HUDEP-2 (cell line): ENCODE data around the gene ANTXRL.
A peak's percentile ranks its signal among the peaks of the same experiment; 100 is the strongest.
"Not testable (repeated sequence)": the region's sequence is repeated elsewhere in the genome, so short reads cannot be mapped to it uniquely, and the experiment has no call there.

Experiments
- DNase-seq, 76 experiments: peaks; one replicate each; lab custom pipeline; 2025; ENCODE audit not compliant: unreplicated experiment in 76 of 76; lab: John Stamatoyannopoulos, UW

ANTXRL gene

DNA sequence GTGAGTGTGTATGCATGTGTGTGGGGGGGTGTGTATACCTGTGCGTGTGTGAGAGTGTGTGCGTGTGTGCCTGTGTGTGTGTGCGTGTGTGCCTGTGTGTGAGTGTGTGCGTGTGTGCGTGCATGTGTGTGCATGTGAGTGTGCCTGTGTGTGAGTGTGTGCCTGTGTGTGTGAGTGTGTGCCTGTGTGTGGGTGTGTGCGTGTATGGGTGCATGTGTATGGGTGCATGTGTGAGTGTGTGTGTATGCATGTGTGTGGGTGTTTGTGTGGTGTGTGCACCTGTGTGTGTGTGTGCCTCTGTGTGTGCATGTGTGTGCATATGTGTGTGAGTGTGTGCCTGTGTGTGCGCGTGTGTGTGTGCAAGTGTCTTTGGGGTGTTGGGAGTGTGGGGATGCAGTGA lies 6.4 kb downstream of the ANTXRL start:
- no peak for DNase-seq

DNA sequence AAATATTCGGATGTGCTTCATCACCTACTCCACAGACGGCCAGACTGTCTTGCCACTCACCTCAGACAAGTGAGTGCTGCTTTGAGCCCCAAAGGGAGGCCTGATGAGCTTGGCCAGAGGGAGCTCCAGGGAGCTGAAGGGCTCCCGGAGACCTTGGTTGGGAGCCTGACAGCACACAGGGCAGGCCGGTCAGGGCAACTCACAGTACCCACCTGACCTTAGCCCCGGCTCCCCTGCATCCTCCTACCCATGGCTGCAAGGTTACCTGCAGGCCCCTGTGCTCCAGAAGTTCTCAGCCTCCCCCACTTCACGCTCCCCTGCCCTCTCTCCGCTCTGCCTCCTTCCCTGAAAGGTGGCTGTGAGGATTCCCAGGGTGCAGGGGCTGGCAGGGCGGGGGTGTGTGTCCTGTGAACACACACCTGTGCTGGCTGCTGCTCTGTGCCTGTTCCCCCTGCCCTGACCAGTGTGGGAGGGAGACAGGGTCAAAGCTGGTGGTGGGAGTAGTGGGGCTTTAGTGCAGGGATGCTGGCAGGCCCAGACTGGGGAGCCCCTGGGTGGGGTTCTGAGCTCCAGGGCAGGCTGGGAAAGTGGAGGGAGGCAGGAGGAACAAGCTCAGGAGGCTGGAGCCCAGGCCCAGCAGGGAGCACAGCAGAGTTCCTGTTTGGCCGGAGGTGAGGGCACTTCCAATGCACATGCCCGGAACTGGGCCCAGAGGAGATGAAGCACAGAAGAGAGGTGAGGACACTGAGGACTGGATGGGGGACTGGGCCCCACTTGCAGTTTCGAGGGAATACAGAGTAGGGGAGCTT lies 7.2 kb downstream of the ANTXRL start:
- DNase-seq = no peak

DNA sequence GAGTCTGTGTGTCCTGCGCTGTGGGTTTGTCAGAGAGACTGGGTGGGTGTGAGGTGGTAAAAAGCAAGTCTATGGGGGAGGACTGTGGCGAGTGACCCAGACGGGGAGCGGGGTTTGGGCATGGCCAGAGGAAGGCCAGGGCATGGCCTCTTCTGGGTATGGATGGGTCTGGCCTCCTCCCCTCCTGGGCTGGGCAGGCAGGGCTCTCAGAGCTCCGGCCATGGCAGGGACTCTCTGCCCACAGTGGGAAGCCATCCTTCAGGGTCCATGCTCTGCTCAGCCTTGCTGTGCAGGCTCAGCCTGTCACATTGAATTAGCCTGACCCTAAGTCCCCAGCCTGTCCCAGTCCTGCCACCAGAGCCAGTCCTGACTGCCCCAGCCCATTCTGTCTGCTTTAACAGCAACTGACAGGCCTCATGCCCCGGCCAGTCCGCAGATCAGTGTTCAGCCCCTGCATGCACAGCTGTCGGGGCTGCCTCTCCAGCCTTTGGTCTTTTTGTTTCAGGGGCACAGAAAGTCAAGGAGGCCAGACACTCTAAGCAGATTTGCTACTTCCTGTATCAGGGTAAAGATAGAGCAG lies 7.9 kb downstream of the ANTXRL start:
- DNase-seq = no peak

DNA sequence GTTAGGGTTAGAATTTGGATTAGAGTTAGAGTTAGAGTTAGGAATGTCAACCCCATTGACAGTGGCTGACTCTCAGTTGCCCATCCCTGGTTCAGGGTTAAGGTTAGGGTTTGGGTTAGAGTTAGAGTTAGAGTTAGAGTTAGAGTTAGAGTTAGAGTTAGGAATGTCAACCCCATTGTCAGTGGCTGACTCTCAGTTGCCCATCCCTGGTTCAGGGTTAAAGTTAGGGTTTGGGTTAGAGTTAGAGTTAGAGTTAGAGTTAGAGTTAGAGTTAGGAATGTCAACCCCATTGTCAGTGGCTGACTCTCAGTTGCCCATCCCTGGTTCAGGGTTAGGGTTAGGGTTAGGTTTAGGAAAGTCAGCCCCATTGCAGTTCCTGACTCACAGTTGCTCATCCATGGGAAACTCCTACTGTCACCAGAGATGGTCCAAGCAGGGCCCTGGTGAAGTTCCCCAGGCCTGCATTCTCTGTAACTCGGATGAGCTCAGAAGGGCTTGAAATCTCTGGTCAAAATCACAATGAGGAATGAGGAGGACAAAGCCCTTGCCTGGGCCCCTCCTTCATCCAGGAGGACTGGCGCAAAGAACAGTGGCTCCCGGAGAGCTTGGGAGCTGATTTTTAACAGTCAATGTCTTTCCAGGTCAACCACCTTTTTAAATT lies 8.7 kb downstream of the ANTXRL start:
- not testable (repeated sequence) for DNase-seq

DNA sequence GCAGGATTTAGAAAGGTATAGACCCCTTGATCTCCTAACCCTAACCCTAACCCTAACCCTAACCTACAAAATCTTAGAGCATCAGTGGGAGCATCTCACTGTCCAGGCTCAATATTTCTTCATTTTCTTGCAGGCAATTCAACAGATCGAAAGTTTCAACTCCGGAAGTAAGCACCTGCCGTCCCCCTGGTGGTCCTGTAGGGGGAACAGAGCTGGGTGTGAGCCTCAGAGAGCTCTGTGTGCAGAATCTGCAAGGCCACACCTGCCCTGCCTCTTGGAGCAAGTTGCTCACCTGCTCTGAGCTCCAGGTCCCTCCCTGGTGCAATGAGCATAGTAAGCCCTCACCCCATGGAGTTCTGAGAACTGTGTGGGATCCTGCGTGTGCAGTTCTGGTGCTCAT lies 9.3 kb downstream of the ANTXRL start:
- not testable (repeated sequence) for DNase-seq

DNA sequence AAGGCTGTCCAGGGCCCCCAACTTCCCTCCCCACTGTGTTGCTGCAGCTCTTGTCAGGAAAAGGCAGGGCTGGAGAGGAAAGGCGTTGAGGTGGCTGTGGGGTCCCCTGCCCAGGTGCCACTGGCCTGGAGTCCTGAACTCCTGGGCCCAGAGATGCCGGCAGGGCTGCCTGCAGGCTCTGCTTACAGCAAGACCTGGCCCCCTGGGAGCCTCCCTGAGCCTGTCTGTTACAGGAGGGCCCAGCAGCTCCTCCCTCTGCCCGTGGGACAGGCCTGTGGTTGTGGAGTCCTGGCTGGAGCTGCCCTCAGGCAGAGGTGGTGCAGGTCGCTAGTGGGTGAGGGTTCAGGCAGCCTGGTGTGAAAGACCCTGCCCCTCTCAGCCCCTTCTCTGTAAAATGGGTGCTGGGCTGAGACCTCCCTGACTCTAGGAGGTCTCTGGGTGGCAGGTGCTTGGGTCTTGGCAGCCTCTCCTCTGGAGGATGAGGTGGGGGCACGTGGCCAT lies 9.9 kb downstream of the ANTXRL start:
- DNase-seq = no peak

DNA sequence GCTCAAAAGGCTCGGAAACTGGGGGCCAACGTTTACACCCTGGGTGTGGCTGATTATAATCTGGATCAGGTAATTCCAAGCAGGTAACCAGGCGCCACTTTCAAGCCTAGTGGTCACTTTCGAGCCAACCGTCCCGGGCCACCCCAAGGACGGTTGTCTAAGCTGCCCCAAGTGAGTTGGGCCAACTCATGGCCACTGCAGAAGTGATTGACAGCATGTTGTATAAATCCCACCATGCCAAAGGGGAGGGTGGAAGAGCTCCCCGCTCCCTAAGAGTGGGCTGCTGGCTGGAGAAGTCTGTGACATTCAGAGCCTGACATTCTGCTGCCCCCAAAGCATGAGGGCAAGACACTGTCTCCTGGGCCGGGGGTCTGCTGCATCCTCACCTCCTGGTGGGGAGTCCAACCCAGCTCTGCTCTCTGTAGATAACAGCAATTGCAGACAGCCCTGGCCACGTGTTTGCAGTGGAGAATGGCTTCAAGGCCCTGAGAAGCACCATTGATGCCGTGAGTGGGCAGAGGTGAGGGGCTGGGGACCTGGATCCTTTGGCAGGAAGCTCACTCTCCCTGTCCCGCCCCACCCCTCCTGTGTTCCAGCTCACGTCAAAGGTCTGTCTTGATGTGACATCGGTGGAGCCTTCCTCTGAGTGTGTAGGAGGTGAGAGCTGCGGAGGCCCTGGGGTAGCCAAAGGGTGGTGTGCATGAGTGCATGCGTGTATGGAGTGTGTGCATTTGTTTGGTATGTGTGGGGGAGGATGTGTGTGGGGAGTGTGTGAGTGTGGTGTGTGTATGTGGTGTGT lies 10.8 kb downstream of the ANTXRL start:
- peak in 1 of 76 experiments; percentile 6 for DNase-seq

DNA sequence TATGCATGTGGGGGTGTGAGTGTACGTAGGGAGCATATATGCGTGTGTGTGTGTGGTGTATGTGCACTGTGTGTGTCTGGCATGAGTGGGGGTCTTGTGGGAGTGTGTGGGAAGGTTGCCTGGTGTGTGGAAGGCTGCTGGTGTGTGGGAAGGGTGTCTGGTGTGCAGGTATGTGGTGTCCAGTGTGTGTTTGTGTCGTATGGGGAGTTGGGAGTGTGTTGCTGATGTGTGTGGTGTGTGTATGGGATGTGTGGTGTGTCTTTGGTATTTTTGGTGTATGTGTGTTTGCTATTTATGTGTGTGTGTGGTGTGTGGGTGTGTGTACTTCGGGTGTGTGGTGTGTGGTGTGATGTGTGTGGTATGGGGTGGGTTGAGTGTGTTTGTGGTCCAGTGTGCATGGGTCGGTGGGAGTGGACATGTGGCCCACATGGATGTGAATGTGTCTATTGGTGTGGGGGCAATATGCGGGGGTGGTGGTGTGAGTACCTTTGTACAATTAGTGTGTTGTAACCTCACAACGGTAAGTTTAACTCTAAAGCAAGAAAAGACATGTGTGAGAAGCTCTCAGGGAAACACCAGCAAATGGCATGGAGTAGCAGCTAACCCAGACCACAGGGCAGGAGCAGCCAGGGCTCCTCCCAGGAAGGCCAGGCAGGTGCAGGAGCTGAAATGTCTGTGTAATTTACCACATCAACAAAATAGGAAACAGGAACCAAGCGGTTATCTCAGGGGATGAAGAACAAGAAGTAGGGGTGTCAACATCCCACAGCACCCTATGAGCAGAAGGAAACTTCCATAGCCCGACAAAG lies 11.9 kb downstream of the ANTXRL start:
- DNase-seq = no peak

DNA sequence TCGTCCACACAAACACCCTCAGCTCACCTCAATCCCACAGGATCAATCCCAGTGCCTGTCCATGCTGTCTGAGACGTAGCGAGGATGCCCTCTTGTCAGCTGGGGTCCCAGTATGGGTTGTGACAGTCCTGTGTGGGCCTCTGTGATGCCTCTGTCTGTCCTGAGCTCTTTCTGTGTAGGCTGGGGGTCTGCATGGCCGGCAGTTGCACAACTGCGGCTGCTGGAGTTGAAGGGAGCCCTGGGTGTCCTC lies 12.4 kb downstream of the ANTXRL start:
- no peak for DNase-seq

DNA sequence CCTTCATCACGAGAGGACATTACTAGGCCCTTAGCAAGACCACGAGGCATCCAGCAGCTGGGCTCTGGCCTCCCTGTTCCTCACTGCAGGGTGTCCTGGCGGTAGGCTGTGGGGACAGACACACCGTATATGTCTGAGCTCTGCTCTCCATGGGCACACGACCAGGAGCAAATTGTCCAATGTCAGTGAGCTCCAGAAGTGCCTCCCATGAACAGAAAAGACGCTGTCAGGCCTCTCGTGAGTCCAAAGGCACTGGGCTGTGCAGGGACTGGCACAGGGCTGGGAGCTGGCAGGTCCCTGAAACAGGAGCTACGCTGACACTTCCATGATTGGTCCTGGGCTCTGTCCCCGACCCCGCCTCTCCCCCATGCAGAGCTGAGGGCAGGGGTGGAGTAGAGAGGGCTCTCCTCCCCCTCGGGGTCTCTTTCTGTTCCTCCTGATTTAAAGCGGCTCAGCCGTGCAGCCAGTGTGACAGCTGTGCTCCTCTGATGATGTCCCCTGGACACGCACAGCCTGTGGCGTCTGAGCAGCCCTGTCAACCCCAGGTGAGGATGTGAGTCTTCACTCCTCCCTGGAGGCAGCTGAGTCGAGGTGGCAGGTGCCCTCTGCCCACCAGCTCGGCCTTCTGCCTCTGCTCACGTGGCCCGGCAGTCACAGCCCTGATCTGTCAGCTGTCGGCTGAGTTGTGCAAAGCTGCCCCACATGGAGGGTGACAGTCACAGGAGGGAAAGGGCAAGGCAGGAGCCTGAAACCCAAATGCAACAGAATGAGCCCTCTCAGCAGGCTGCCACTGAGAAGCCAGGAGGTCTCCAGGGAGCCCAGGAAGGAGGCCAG lies 13.0 kb downstream of the ANTXRL start:
- no peak for DNase-seq

DNA sequence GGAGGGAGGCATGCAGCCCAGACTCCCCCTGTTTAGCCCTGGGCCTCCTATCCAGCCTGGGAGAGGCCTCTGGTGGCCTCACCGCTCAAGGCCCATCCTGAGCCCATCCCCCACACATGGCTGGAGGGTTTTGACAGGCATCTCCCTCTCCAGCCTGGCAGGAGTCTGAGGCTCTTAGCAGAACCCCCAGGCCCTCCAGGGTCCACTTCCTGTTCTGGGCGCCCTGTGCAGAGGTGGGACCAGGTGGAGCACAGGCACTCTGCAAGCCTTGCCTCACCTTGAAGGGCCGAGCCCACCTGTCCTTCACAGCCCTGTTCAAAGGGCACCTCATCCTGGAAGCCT lies 13.5 kb downstream of the ANTXRL start:
- DNase-seq = not testable (repeated sequence)

DNA sequence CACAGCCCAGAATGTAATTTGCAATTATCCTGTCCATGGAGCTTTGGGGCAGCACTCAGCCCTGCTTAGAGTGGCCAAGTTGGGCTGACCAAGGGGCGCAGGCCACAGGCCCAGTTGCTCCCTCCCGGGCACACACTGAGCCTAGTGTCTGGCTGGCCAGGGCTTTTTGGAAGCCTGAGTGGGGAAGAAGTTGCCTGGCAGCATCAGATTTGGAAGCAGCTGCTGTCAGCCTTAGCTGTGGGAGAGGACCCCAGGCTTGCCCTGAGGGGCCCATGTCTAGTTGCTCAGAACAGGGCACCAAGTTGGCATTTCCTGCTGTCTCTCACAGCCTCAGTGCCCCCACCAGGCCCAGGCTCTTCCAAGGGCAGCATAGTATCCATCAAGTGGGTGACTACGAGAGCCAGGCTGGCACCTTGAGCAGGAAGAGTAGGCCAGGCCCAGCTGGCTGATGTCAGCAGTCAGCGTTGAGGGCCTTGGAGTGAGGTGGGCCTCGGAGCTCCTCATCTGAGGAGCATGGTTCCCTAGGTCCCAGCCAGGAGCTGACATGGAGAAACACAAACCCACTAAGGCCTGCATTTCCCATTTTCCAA lies 14.4 kb downstream of the ANTXRL start:
- DNase-seq = no peak

DNA sequence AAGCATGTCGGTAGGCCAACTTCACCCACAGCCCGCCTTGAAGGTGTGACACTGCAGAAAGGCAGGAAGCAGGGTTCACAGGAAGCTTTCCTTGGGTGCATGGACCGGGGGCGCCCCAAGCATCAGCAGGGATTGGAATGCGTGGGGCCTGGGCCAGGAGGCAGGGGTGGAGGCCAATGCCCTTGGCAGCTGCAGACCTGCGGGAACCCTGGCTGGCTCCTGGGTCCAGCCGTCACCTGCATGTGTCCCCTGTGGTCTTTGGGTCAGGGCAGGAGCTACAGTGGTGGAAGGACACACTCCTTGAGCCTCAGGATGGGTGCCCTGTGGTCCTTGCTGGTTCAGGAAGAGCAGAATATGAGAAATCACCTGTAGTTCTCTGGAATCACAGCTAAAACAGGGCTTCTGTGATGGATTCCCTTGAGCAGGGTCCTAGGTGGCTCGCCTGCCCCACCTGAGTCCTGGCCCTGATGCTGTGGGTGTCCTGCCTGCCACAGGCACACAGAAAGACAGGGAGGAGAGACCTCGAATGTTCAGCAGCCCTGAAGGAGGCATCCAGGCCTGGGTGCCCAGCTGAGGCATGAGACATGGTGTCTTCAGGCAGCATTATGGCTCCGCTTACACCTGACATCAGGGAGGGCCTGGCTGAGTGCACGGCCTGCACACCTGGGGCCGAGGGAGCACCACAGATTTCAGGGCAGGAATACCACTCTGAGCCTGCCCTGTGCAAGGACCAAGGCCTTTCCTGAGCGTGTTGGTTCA lies 15.1 kb downstream of the ANTXRL start:
- no peak for DNase-seq

DNA sequence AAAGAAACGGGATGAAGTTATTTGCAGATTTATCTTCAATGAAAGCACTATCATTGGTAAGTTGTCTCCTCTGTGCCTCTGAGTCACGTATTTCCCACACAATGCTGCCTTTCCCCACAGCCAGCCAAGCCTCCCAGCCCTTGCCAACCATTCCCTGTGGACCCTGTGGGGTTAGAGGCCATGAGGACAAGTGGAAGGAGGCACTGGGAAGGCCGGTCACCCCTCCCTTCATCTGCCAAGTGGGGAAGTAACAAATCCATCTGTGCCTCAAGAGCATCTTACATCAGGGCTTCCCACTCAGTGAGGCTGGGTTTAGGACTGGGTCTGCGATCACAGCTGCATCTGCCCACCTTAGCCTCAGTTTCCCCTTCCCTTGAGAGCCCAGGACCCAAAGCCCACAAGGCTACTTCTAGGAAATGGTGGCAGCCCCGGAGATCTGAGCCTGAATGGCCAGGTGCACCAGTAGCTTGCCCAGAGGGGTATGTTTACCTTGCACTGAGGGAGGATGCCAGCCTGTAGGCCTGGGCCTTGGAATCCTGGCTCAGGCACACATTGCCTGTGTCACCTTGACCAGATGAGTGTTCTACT lies 16.1 kb downstream of the ANTXRL start:
- DNase-seq = not testable (repeated sequence)

DNA sequence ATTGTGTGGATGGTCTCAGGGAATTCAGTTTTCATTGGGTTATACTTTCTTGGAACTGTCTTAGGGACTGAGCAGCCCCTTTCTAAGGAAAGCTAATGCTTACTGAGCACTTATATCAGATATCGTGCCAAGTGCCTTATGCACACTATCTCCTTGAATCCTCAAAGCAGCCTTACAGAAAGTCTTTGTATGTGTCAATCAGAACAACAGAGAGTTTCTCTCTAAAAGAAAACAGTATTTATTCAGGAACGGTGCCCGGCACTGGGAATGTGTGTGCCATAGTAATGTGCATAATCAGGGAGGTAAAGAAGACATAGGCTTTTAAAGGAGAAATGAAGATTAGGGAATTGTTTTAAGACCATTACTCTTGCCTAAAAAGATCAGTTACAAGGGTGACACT lies 17.3 kb downstream of the ANTXRL start:
- DNase-seq = no peak

DNA sequence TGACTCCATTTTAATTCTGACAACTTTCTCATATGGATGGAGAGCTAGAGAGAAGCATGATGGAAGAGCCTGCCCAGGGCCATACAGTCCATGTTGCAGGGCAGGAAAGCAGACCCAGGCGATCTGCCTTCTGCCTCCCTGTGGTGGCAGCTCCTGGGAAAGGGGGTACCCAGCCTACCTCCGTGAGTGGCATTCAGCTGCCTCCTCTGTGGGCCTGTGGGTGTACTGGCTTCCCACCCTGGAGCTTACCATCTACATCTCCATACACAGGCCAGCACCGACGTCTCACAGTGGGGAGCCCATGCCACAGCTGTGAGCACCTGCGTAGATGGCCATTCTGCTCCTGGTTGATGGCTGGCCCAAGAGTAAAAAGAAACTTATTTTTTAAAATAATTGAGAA lies 17.9 kb downstream of the ANTXRL start:
- not testable (repeated sequence) for DNase-seq

DNA sequence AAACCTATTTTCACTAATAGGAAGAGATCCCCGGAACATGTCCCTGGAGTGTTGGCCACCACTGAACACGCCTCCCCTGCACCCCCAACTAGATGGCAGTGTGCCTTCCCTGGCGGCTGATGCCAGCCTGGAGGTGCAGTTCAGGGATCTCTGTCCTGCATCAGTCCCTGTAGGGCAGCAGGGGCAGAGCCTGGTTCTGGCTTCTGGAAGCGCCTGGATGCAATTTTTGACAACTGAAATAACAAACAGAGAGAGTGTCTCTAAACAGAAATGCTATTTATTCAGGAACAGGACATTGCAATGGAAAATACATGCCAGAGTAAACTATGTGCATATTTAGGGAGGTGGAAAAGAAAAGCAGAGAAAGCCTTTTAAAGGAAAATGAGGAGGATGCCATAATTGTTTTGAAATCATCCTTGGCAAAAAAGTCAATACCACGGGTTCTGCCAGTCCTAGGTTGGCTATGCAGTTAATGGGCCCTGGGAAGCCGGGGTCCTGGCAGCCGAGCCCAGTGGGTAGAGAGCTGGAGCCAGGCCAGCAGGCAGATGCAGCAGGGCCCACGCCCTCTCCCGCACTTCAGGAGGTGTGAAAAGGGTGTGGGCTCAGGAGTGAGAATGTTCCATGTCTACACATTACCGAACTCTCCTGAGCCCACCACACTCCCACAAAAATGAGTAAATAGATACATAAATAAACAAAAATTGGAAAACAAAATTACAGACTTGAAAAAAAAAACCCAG lies 18.5 kb downstream of the ANTXRL start:
- DNase-seq = no peak

DNA sequence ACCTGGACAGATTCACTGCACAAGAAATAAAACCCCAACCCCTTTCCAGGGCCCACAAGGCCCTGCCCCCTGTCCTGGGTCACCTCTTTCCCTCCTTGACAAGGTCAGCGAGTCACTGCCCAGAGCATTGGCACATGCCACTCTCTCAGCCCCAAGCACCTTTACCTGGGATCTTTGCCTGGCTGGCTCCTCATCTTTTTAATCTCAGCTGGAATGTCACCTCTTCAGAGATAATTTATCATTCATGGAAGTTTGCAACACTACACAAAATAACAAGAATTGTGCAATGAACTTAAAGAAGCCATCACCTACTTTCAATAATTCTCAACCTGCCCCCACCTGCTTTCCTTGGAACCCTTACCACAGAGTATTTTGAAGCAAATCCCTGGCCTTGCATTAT lies 19.2 kb downstream of the ANTXRL start:
- no peak for DNase-seq
